TTC549 (cell line): ENCODE data around the gene NARF.
"Not testable (repeated sequence)": the region's sequence is repeated elsewhere in the genome, so short reads cannot be mapped to it uniquely, and the experiment has no call there.

Experiments
- FAIRE-seq: peaks from 2 replicates; lab custom pipeline; 2012; peaks lifted over from hg19 to GRCh38; lab: Jason Lieb, UNC

The NARF gene

GRCh38 chr17:82503094-82503727, 44.7 kb downstream of the NARF start:
- no peak for FAIRE-seq

GRCh38 chr17:82503728-82504308, 45.3 kb downstream of the NARF start:
- no peak for FAIRE-seq

GRCh38 chr17:82505296-82505695, 46.8 kb downstream of the NARF start:
- FAIRE-seq = no peak

GRCh38 chr17:82506402-82506801, 47.9 kb downstream of the NARF start:
- FAIRE-seq = not testable (repeated sequence)

GRCh38 chr17:82507631-82508175, 49.2 kb downstream of the NARF start:
- FAIRE-seq = no peak

- not testable (repeated sequence) for FAIRE-seq
Measured at GRCh38 chr17:82511642-82512041, 53.1 kb downstream of the NARF start.

- not testable (repeated sequence) for FAIRE-seq
Measured at GRCh38 chr17:82513864-82514263, 55.3 kb downstream of the NARF start.

- FAIRE-seq = no peak
Measured at GRCh38 chr17:82517230-82517865, 58.8 kb downstream of the NARF start.

GRCh38 chr17:82518826-82519810, 60.6 kb downstream of the NARF start, which contains the start of gene FOXK2:
TSS of gene FOXK2 (plus strand) at chr17:82519732. CDS start at chr17:82519889, 157 bp downstream.
- no peak for FAIRE-seq

GRCh38 chr17:82519971-82520903, 61.7 kb downstream of the NARF start:
- no peak for FAIRE-seq

GRCh38 chr17:82524540-82524939, 66.0 kb downstream of the NARF start:
- no peak for FAIRE-seq

- FAIRE-seq = no peak
Measured at GRCh38 chr17:82525712-82526111, 67.2 kb downstream of the NARF start.

GRCh38 chr17:82527898-82528297, 69.4 kb downstream of the NARF start:
- no peak for FAIRE-seq

- no peak for FAIRE-seq
Measured at GRCh38 chr17:82528484-82529265, 70.1 kb downstream of the NARF start.

GRCh38 chr17:82529914-82530300, 71.4 kb downstream of the NARF start:
- FAIRE-seq = no peak

- FAIRE-seq = no peak
Measured at GRCh38 chr17:82531431-82531881, 72.9 kb downstream of the NARF start.

GRCh38 chr17:82534401-82534812, 75.9 kb downstream of the NARF start:
- no peak for FAIRE-seq

GRCh38 chr17:82536512-82537201, 78.1 kb downstream of the NARF start:
- FAIRE-seq = no peak

- FAIRE-seq = not testable (repeated sequence)
Measured at GRCh38 chr17:82537228-82537627, 78.7 kb downstream of the NARF start.
